HG02938 (cell line): ENCODE results near the gene PCSK4.
"Not testable (repeated sequence)": the region's sequence is repeated elsewhere in the genome, so short reads cannot be mapped to it uniquely, and the experiment has no call there.

Source experiments
- ATAC-seq: cut with Tn5 transposase; IDR thresholded peaks from one replicate; pipeline ENCODE4 v1.9.1; 2021; ENCODE audit warnings: mild to moderate bottlenecking, moderate library complexity; ENCODE audit not compliant: unreplicated experiment

The PCSK4 gene

DNA sequence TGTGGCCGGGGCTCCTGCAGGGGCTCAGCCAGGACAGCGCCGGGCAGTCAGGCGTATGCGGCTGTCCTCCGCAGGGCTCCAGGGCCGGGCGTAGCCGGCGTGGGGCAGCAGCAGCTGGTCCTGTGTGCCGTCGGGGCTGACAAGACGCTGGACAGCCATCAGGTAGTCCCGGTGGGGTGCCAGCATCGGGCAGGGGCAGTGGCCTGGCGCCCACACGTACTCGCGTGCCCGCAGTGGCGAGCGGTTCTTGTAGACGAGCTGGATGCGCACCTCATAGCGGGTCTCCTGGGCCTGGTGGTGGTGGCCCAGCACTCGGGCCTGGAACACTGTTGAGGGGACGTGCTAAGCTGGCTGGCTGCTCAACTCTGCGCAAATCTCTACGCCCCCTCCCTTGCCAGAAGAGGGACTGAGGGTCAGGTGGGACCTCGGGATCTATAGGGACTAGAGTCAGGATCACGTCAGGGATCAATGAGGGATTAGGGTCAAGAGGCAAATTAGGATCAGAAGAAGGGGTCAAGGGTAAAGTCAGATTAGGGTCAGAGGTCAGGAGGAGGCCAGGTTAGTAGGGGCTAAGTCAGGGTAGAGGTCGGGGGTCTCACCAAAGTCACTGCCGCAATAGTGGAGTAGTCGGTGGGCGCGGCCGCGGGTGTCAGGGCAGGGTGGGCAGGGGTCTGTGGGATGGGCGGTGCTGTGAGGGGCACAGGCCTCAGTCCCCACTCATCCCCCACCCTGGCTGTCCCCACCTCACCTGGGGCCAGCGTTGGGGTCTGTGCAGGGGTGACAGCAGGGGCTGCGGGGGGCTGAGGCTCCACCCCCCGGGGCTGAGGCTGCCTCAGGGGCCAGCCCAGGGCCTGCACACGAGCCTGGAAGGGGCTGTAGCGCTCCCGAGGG lies 16.1 kb upstream of the PCSK4 start:
- ATAC-seq = no peak

- ATAC-seq = no peak
Observed at GRCh38 chr19:1505012-1505411, 14.9 kb upstream of the PCSK4 start.

GRCh38 chr19:1503925-1504773 lies 14.0 kb upstream of the PCSK4 start:
- no peak for ATAC-seq

GRCh38 chr19:1503089-1503924 lies 13.2 kb upstream of the PCSK4 start:
- no peak for ATAC-seq

DNA sequence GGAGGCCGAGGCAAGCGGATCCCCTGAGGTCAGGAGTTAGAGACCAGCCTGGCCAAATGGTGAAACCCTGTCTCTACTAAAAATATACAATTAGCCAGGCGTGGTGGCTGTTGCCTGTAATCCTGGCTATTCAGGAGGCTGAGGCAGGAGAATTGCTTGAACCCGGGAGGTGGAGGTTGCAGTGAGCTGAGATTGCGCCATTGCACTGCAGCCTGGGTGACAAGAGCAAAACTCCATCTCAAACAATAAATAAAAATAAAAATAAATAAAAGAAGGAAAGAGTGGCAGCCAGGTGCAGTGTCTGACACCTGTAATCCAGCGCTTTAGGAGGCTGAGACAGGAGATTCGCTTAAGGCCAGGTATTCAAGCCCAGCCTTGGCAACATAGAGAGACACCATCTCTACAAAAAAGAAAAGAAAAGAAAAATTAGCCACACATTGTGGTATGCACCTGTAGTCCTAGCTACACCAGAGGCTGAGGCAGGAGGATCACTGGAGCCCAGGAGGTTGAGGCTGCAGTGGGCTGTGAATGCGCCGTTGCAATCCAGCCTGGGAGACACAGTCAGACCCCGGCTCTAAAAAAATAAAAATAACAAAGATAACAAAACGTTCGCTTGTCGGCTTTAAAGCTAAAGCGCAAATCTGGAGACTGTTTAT lies 12.4 kb upstream of the PCSK4 start:
- no peak for ATAC-seq

GRCh38 chr19:1501200-1501595 lies 11.0 kb upstream of the PCSK4 start:
- no peak for ATAC-seq

GRCh38 chr19:1499231-1499630 lies 9.1 kb upstream of the PCSK4 start:
- ATAC-seq = not testable (repeated sequence)

GRCh38 chr19:1497578-1498235 lies 7.6 kb upstream of the PCSK4 start:
- ATAC-seq = no peak

DNA sequence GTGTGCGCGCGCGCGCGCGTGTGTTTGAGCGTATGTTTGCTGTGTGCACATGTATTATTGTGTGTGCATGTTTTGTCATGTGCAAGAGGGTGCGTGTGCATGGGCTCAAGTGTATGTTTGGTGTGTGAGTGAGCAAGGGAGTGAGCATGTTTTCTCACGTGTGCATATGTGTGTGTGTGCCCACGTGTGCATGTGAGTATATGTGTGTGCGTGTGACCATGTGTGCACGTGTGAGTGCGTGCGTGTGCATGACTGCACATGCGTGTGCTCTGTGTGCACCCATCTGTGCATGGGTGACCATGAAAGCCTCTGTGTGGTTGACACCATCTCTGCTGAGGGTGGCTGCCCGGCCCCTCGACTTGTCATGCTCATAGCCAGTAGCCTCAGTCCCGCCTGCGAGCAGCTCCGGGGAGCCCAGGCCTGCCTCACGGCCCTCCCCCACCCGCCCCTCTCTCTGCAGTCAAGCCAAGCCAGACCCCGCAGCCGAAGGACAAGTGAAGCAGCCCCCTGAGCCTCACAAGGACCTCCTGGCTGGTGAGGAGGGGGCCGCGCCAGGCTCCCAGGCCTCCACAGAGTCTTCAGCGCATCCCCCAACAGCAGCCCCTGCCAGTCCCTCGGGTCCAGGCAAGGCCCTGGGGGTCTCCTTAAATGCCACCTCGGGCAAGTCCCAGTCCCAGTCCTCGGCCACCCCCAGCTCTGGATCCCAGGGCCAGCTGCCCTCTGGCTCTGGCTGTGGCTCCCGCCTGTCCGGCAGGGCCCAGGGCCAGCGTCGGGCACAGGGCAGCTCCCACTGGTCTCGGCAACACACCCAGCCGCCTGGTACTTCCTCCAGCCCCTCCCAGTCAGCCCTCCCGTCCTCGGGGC lies 6.8 kb upstream of the PCSK4 start:
- no peak for ATAC-seq

GRCh38 chr19:1495799-1496713 lies 5.9 kb upstream of the PCSK4 start:
- ATAC-seq = no peak

DNA sequence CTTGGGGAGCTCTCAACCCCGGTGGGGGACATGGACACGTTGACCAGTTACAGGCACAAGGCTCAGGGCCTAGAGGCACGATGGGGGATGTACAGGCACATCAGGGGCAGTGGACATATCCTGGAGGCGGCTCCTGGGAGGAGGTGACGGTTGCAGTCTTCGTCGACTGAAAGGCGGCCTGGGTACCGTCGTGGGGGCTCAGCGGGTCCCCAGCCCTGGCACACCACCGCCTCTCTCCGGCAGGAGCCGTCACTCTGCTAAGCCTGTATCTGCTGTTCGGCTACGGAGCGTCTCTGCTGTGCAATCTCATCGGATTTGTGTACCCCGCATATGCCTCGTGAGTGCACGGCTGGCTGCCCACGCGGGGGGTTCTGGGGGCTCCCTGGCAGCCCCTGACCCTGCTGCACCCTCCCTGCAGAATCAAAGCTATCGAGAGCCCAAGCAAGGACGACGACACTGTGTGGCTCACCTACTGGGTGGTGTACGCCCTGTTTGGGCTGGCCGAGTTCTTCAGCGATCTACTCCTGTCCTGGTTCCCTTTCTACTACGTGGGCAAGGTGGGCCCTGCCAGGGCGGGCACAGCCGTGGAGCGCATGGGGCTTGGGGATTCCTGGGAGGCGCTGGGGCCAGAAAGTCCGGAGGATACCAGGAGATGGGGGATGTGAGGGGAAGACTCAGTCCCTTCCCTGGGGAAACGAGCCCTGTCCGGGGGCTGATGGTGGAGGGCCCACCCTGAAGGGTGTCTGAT lies 5.1 kb upstream of the PCSK4 start:
- ATAC-seq = no peak

DNA sequence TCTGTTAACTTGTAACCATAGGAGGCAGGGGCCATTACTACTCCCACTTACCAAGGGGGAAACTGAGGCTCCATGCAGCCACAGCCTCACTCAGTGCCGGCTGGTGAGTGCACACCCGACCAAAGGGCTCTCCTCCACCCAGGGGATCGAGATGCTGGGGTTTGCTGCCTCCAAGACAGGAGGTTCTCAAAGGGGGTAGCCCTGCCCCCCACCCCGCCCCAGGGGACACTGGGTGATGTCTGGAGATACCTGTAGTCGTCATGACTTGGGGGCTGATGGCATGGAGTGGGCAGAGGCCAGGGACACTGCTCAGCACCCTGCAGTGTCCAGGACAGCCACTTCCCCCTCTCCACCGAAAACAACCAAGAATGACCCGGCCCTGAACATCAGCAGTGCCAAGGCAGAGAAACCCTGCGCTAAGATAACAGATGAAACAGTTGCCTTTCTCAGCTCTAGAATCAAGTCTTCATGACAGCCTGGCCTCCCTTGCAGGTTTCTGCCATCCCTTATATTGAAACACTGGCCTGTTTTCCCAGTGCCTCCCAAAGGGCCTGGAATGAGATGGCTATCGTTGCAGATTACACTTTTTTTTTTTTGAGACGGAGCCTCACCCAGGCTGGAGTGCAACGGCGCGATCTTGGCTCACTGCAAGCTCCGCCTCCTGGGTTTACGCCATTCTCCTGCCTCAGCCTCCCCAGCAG lies 4.1 kb upstream of the PCSK4 start:
- no peak for ATAC-seq

DNA sequence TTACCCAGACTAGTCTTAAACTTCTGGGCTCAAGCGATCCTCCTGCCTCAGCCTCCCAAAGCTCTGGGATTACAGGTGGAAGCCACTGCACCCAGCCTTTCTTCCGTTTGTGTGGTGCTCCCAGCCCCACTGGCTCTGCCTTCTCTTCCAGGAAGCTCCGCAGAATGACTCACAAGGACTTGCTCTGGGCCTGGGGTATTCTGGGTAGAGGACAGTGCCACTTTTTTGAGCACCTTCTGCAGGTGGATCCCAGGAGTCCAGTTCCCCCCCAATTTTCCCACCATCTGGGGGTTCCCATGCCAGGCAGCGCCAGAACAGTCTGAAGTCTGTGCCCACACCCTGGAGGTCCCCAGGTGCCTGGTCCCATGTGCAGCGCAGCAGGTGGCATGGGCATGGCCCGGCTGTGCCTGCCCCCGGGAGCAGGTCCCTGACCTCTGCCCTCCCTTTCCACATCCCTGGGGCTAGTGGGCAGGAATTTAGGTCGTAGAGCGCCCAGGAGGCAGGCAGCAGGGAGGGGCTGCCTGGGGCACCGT lies 2.4 kb upstream of the PCSK4 start:
- no peak for ATAC-seq

- no peak for ATAC-seq
Observed at GRCh38 chr19:1491849-1492170, 1.7 kb upstream of the PCSK4 start.

- no peak for ATAC-seq
Observed at GRCh38 chr19:1491114-1491848, 1.1 kb upstream of the PCSK4 start, which contains the start of gene REEP6. TSS of gene REEP6 (plus strand) at chr19:1491181. CDS start at chr19:1491270, 89 bp downstream.
